GM23248 (cell line): Measurements from ENCODE around the gene PPDPF.

Source experiments
- EZH2 ChIP-seq: fragments of 200-600 bp; sonication (generic); IDR thresholded peaks from 2 replicates; pipeline ENCODE4 v1.6.1; 2018; ENCODE audit warnings: antibody characterized with exemption, mild to moderate bottlenecking; ENCODE audit not compliant: insufficient read depth, poor library complexity, severe bottlenecking
- EZH2phosphoT487 ChIP-seq: fragments of 200-600 bp; sonication (generic); IDR thresholded peaks from 2 replicates; pipeline ENCODE4 v1.6.1; 2018; ENCODE audit warnings: antibody characterized with exemption, moderate library complexity, mild to moderate bottlenecking, low read depth; ENCODE audit not compliant: insufficient read depth

DNA sequence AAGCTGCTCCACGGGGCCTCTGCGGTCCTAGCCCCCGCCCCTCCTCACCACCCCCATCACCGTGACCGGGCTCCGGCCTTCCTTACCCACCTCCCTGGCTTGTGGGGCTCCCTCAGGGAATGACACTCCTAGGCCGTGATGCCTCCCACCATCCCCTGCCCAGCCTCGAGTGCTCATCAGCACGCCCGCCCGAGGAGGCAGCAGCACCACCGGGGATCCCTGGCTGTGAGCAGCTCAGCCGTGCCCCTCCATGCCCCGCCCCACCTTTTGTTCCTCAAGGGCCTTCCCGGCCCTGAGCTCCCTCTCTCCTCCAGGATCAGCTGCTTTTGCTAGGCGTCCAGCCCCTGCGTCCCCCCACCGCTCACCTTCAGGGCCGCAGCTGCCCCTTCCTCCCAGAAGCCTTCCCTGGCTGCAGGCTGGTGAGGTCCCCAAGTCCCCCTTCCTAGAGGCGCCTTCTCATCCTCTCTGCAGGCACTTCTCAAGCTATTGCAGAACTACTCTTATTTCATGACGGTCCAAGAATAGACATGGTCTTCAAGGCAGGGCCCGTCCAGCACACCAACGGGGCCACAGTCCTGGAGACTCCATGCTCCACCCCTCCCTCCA lies 36.4 kb downstream of the PPDPF start:
- TF ChIP-seq EZH2 = no peak
- no peak for TF ChIP-seq EZH2phosphoT487
